GM23338 (cell line): ENCODE results near the gene AGAP1. TPM values are rescaled to one million over a fixed set of nuclear protein-coding genes. Genes with fewer than 3 reads are reported as not detected.

Experiments
- ATAC-seq: fragments of 200-7000 bp; cut with Tn5 transposase; 3 replicates; pipeline ENCODE4 v1.9.1; 2020
- DNase-seq: peaks from one replicate; pipeline ENCODE4 v3.0.0-alpha.2; 2015; ENCODE audit warnings: low spot score
- H2AFZ ChIP-seq: fragments of 200-600 bp; sonication (generic); 2 replicates; pipeline ENCODE4 v1.8.0; 2016; ENCODE audit warnings: antibody characterized with exemption, mild to moderate bottlenecking, moderate library complexity
- H3F3A ChIP-seq: fragments of 200-600 bp; sonication (generic); replicated peaks from 2 replicates; pipeline ENCODE4 v1.8.0; 2017; ENCODE audit warnings: antibody characterized with exemption, mixed run types, low read depth
- H3K27ac ChIP-seq: fragments of 200-600 bp; sonication (generic); 2 replicates; pipeline ENCODE4 v1.6.1; 2016; ENCODE audit warnings: low read depth
- H3K27me3 ChIP-seq: fragments of 200-600 bp; sonication (generic); 2 replicates; pipeline ENCODE4 v1.8.0; 2016; ENCODE audit warnings: mild to moderate bottlenecking, mixed run types, moderate library complexity; ENCODE audit not compliant: insufficient read depth
- H3K36me3 ChIP-seq: fragments of 200-600 bp; sonication (generic); 2 replicates; pipeline ENCODE4 v1.8.0; 2016; ENCODE audit warnings: mild to moderate bottlenecking; ENCODE audit not compliant: insufficient read depth
- H3K4me1 ChIP-seq: fragments of 200-600 bp; sonication (generic); 2 replicates; pipeline ENCODE4 v1.8.0; 2016; ENCODE audit warnings: mild to moderate bottlenecking, moderate library complexity; ENCODE audit not compliant: insufficient read depth
- H3K4me2 ChIP-seq: fragments of 200-600 bp; sonication (generic); 2 replicates; pipeline ENCODE4 v1.7.1; 2017; ENCODE audit warnings: mixed run types
- H3K4me3 ChIP-seq: fragments of 200-600 bp; sonication (generic); 2 replicates; pipeline ENCODE4 v1.6.1; 2016; ENCODE audit warnings: mixed run types
- H3K79me2 ChIP-seq: fragments of 200-600 bp; sonication (generic); replicated peaks from 2 replicates; pipeline ENCODE4 v1.8.0; 2017; ENCODE audit warnings: mild to moderate bottlenecking; ENCODE audit not compliant: insufficient read depth
- H3K9me2 ChIP-seq: fragments of 200-600 bp; sonication (generic); 2 replicates; pipeline ENCODE4 v1.8.0; 2017; ENCODE audit not compliant: insufficient read depth
- H4K20me1 ChIP-seq: fragments of 200-600 bp; sonication (generic); replicated peaks from 2 replicates; pipeline ENCODE4 v1.8.0; 2017; ENCODE audit warnings: mild to moderate bottlenecking; ENCODE audit not compliant: insufficient read depth
- H3K27ac Mint-ChIP-seq: 2 replicates; pipeline ENCODE4 v1.8.0; 2020; ENCODE audit warnings: inconsistent platforms, mild to moderate bottlenecking, moderate library complexity, mixed read lengths
- H3K27me3 Mint-ChIP-seq: 3 replicates; pipeline ENCODE4 v1.8.0; 2022; ENCODE audit warnings: low read depth, mild to moderate bottlenecking, moderate library complexity, mixed read lengths, inconsistent platforms; ENCODE audit not compliant: insufficient read depth, poor library complexity
- H3K36me3 Mint-ChIP-seq: 3 replicates; pipeline ENCODE4 v1.8.0; 2021; ENCODE audit warnings: low read depth, mild to moderate bottlenecking, inconsistent platforms, moderate library complexity, mixed read lengths
- H3K4me1 Mint-ChIP-seq: 3 replicates; pipeline ENCODE4 v1.8.0; 2020; ENCODE audit warnings: mild to moderate bottlenecking, inconsistent platforms, mixed read lengths
- H3K4me3 Mint-ChIP-seq: 3 replicates; pipeline ENCODE4 v1.8.0; 2021; ENCODE audit warnings: moderate library complexity, mild to moderate bottlenecking, inconsistent platforms, mixed read lengths
- H3K9me3 Mint-ChIP-seq: 3 replicates; pipeline ENCODE4 v1.8.0; 2020; ENCODE audit warnings: moderate library complexity, mild to moderate bottlenecking, inconsistent platforms, mixed read lengths
- EZH2phosphoT487 ChIP-seq: fragments of 200-600 bp; sonication (generic); IDR thresholded peaks from one replicate; pipeline ENCODE4 v1.8.1; 2018; ENCODE audit warnings: antibody characterized with exemption; ENCODE audit not compliant: unreplicated experiment
- JUNB ChIP-seq: IDR thresholded peaks from one replicate; pipeline ENCODE4 v1.6.1; 2016; ENCODE audit warnings: antibody characterized with exemption; ENCODE audit not compliant: unreplicated experiment
- ZNF331 ChIP-seq: fragments of 250-450 bp; sonication (Bioruptor Pico); IDR thresholded peaks from 2 replicates; pipeline ENCODE4 v1.5.0; 2020; ENCODE audit warnings: low read depth, mild to moderate bottlenecking, moderate library complexity
- polyA plus RNA-seq: library from polyadenylated mRNA; unstranded; fragments of >200 nt; fragmentation: Nextera tagmentation; extraction: Ambion mirVana; gene quantifications from 2 replicates; pipeline ENCODE4 v1.2.1, GENCODE V29; 2016
- total RNA-seq: library from RNA; depleted of rRNA; stranded (reverse); fragments of >200 nt; shearing (Covaris generic); gene quantifications from 2 replicates; pipeline ENCODE4 v1.2.3, GENCODE V29; 2014
- TF ChIP-seq, protein P1 (sequence below): fragments of 250-450 bp; sonication (Bioruptor Pico); IDR thresholded peaks from 2 replicates; pipeline ENCODE4 v1.5.0; 2020; ENCODE audit warnings: mild to moderate bottlenecking, moderate library complexity
- TF ChIP-seq, protein P2 (sequence below): IDR thresholded peaks from one replicate; pipeline ENCODE4 v1.6.1; 2018; ENCODE audit warnings: antibody characterized with exemption; ENCODE audit not compliant: unreplicated experiment

The AGAP1 gene
- total and polyA plus RNA-seq, 2 experiments from 2014 or later: 13.3 to 27.9 TPM

DNA sequence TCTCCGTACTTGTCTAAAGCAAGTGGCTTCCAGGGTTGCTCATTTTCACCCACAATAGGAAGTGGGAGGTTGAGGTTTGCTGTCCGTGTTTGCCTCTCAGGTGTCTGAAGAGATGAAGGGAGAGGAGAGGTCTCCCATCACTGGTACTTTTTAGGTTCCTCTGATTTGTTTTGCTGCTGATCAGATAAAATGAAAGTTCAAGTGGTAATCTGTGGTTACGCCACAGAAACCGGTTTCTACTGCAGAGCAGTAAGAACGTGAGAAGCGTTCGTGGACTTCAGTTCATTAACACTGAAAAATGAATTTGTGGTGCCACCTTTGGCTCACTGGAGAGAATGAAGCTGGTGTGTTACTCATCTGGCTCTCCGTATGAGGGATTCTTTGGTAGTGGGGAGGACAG, 556.1 kb downstream of the AGAP1 start (continued):
- TF ChIP-seq, protein P1, sequence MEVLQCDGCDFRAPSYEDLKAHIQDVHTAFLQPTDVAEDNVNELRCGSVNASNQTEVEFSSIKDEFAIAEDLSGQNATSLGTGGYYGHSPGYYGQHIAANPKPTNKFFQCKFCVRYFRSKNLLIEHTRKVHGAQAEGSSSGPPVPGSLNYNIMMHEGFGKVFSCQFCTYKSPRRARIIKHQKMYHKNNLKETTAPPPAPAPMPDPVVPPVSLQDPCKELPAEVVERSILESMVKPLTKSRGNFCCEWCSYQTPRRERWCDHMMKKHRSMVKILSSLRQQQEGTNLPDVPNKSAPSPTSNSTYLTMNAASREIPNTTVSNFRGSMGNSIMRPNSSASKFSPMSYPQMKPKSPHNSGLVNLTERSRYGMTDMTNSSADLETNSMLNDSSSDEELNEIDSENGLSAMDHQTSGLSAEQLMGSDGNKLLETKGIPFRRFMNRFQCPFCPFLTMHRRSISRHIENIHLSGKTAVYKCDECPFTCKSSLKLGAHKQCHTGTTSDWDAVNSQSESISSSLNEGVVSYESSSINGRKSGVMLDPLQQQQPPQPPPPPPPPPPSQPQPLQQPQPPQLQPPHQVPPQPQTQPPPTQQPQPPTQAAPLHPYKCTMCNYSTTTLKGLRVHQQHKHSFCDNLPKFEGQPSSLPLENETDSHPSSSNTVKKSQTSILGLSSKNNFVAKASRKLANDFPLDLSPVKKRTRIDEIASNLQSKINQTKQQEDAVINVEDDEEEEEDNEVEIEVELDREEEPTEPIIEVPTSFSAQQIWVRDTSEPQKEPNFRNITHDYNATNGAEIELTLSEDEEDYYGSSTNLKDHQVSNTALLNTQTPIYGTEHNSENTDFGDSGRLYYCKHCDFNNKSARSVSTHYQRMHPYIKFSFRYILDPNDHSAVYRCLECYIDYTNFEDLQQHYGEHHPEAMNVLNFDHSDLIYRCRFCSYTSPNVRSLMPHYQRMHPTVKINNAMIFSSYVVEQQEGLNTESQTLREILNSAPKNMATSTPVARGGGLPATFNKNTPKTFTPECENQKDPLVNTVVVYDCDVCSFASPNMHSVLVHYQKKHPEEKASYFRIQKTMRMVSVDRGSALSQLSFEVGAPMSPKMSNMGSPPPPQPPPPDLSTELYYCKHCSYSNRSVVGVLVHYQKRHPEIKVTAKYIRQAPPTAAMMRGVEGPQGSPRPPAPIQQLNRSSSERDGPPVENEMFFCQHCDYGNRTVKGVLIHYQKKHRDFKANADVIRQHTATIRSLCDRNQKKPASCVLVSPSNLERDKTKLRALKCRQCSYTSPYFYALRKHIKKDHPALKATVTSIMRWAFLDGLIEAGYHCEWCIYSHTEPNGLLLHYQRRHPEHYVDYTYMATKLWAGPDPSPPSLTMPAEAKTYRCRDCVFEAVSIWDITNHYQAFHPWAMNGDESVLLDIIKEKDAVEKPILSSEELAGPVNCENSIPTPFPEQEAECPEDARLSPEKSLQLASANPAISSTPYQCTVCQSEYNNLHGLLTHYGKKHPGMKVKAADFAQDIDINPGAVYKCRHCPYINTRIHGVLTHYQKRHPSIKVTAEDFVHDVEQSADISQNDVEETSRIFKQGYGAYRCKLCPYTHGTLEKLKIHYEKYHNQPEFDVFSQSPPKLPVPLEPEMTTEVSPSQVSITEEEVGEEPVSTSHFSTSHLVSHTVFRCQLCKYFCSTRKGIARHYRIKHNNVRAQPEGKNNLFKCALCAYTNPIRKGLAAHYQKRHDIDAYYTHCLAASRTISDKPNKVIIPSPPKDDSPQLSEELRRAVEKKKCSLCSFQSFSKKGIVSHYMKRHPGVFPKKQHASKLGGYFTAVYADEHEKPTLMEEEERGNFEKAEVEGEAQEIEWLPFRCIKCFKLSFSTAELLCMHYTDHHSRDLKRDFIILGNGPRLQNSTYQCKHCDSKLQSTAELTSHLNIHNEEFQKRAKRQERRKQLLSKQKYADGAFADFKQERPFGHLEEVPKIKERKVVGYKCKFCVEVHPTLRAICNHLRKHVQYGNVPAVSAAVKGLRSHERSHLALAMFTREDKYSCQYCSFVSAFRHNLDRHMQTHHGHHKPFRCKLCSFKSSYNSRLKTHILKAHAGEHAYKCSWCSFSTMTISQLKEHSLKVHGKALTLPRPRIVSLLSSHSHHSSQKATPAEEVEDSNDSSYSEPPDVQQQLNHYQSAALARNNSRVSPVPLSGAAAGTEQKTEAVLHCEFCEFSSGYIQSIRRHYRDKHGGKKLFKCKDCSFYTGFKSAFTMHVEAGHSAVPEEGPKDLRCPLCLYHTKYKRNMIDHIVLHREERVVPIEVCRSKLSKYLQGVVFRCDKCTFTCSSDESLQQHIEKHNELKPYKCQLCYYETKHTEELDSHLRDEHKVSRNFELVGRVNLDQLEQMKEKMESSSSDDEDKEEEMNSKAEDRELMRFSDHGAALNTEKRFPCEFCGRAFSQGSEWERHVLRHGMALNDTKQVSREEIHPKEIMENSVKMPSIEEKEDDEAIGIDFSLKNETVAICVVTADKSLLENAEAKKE: no peak

DNA sequence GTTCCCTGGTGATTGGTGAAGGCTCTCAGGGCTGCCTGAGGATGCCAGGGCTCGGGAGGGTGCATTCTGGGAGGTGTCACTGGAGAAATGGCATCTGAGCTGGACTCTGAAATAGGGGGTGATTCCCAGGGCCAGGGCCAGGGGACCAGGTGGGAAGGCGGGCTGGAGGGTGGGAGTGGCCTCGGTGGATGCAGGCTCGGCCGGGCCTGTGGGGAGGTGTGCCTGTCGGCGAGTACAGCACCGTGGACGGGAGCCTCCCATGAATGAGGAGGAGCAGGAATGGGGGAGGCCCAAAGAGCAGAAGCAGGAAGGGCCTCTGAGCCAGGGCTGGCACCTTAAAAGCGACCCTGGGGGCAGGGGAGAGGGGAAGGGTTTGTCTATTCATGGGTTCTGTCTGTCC, 557.5 kb downstream of the AGAP1 start:
- Histone ChIP-seq H3F3A (no peaks in the 10 kb centered on the region; the same call in 1 of the 2 replicates), H3K4me1 (peaks cover 38% of the 10 kb centered on the region), H3K79me2 (no peaks in the 10 kb centered on the region), H3K4me3 (no peak overlapping the region), H2AFZ (no peak overlapping the region), H3K36me3 (no peaks in the 10 kb centered on the region), H3K4me2 (peak overlapping the region; percentile 29; the same call in 1 of the 2 replicates), H3K27ac (no peak overlapping the region), H3K27me3 (no peaks in the 10 kb centered on the region), H4K20me1 (no peaks in the 10 kb centered on the region; the same call in 1 of the 2 replicates), H3K9me2 (no peaks in the 10 kb centered on the region)
- H3K4me1 Mint-ChIP-seq: peaks cover 58% of the 10 kb centered on the region
- peak; percentile 51 for ATAC-seq
- H3K4me3 Mint-ChIP-seq: no peak overlapping the region
- peak; percentile 39 for DNase-seq
- no peak overlapping the region for H3K27ac Mint-ChIP-seq
- H3K36me3 Mint-ChIP-seq: peaks cover 8% of the 10 kb centered on the region; the same call in 2 of the 3 replicates
- peaks cover 27% of the 10 kb centered on the region for H3K27me3 Mint-ChIP-seq
- no peaks in the 10 kb centered on the region for H3K9me3 Mint-ChIP-seq
- no peak for TF ChIP-seq ZNF331 (CRISPR knock-in tag)
- no peak for TF ChIP-seq JUNB
- TF ChIP-seq, protein P2, sequence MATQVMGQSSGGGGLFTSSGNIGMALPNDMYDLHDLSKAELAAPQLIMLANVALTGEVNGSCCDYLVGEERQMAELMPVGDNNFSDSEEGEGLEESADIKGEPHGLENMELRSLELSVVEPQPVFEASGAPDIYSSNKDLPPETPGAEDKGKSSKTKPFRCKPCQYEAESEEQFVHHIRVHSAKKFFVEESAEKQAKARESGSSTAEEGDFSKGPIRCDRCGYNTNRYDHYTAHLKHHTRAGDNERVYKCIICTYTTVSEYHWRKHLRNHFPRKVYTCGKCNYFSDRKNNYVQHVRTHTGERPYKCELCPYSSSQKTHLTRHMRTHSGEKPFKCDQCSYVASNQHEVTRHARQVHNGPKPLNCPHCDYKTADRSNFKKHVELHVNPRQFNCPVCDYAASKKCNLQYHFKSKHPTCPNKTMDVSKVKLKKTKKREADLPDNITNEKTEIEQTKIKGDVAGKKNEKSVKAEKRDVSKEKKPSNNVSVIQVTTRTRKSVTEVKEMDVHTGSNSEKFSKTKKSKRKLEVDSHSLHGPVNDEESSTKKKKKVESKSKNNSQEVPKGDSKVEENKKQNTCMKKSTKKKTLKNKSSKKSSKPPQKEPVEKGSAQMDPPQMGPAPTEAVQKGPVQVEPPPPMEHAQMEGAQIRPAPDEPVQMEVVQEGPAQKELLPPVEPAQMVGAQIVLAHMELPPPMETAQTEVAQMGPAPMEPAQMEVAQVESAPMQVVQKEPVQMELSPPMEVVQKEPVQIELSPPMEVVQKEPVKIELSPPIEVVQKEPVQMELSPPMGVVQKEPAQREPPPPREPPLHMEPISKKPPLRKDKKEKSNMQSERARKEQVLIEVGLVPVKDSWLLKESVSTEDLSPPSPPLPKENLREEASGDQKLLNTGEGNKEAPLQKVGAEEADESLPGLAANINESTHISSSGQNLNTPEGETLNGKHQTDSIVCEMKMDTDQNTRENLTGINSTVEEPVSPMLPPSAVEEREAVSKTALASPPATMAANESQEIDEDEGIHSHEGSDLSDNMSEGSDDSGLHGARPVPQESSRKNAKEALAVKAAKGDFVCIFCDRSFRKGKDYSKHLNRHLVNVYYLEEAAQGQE: no peak
- no peak for TF ChIP-seq EZH2phosphoT487
- TF ChIP-seq, protein P1: no peak
